Testis (tissue), 2 donors: ENCODE measurements around the gene PARG.
"Not testable (repeated sequence)": the region's sequence is repeated elsewhere in the genome, so short reads cannot be mapped to it uniquely, and the experiment has no call there.

Experiments used
- CTCF ChIP-seq, 3 experiments: fragments of 450-650 bp in 2 of 3; fragments of 200-600 bp in 1 of 3; sonication (generic) in 1 of 3; IDR thresholded peaks; one replicate each; pipeline ENCODE4 v1.5.1; 2016 to 2019; ENCODE audit warnings: antibody characterized with exemption in 3 of 3, mild to moderate bottlenecking in 2 of 3, moderate library complexity in 1 of 3
- POLR2A ChIP-seq: fragments of 450-650 bp; IDR thresholded peaks from one replicate; pipeline ENCODE4 v1.6.1; 2017; ENCODE audit warnings: antibody characterized with exemption, mild to moderate bottlenecking, moderate library complexity

GRCh38 chr10:49910295-49910694 lies 31.5 kb downstream of the PARG start:
- TF ChIP-seq CTCF (IDR thresholded peaks at IDR 0.05); POLR2A: not testable (repeated sequence)
